ENCODE results near the gene GM2A.

Gene GM2A

DNA sequence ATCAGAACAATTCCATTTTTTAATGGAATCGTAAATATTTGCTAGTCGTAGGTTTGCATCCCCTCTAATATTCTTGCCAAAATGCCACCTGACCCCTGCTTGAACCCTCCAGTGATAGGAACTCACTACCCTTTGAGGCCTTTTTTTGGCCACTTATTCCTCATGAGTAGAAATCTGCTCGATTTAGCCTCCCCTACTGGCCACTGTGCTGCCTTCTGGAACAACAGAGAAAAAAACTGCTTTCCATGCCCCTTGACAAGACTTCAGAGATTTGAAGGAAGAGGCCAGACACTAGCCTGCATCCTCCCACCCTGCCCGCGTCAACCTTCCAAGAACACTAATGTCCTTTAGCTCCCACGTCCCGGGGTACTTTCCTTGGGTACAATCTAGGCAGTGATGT, 33.2 kb upstream of the GM2A start:
- Histone ChIP-seq H3K9ac (ENCODE audit: low read length) (no peak overlapping the region), H3K4me3 (ENCODE audit: low read length) (no peak overlapping the region), H3K9me3 (ENCODE audit: control insufficient read depth, low read length) (no peaks in the 10 kb centered on the region), H3K4me1 (ENCODE audit: control insufficient read depth, insufficient read depth, low read length) (peaks cover 42% of the 10 kb centered on the region), H3K27me3 (replicated peaks; ENCODE audit: control insufficient read depth, insufficient read depth, low read length) (no peaks in the 10 kb centered on the region), H3K36me3 (ENCODE audit: control insufficient read depth, insufficient read depth, low read length, severe bottlenecking) (peaks cover 5% of the 10 kb centered on the region)
- DNase-seq (ENCODE audit: low read depth): no peak

DNA sequence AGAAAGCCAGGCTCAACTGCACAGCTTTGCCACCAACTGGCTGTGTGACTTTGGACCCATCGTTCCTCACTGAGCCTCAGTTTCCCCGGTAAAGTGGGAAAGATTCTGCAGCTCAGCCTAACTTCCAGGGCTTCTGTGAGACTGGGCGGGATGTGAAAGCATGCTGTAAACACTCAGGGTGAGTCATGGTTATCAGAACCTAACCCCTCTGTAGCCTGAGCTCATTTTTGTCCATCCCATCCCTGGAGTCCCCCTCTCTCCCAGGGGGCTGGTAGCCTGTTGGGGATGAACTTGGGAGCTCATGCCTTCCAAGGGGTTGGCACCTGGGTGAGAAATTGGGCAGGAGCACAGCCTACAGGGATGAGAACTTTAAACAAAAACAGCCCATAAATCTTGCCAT, 31.4 kb upstream of the GM2A start:
- Histone ChIP-seq H3K27me3 (replicated peaks; ENCODE audit: control insufficient read depth, insufficient read depth, low read length) (no peaks in the 10 kb centered on the region), H3K36me3 (ENCODE audit: control insufficient read depth, insufficient read depth, low read length, severe bottlenecking) (no peaks in the 10 kb centered on the region), H3K9ac (ENCODE audit: low read length) (peak overlapping the region; percentile 93), H3K4me1 (ENCODE audit: control insufficient read depth, insufficient read depth, low read length) (peaks cover 31% of the 10 kb centered on the region), H3K4me3 (ENCODE audit: low read length) (peak overlapping the region; percentile 96), H3K9me3 (ENCODE audit: control insufficient read depth, low read length) (no peaks in the 10 kb centered on the region)
- peak; percentile 35 for DNase-seq (ENCODE audit: low read depth)

DNA sequence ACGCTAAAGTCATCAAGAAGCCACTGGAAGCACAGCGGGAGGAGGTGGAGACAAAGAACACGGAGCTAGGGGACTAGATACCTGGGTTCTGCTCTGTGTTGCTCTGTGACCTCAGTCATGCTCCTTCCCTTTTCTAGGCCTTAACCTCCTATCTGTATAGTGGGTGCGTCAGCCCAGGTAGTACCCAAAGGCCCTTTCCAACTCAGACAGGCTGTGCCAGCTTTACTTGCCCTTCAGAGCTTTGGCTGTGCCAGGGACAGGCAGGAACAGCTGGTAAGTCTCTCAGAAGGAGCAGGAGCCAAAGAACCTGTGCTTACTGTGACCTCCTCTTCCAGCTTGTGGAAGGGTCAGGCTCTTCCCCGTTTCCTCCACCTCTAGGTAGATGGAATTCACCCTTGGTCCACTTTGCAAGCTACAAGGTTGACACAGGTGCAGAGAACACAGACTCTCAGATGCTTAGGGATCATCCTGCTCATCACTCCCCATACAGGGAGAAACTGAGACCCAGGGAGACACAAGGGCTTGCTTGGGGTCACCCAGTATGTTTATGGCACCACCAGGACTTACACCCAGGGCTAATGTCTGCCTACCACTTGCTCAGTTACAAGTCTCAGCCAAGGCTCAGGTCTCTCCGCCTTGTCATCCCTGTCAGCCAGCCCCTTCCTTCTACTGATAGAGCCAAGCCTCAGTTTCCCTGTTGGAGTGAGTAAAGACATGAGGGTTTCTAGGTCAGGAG, 30.8 kb upstream of the GM2A start:
- Histone ChIP-seq H3K4me1 (ENCODE audit: control insufficient read depth, insufficient read depth, low read length) (peaks cover 31% of the 10 kb centered on the region), H3K9me3 (ENCODE audit: control insufficient read depth, low read length) (no peaks in the 10 kb centered on the region), H3K36me3 (ENCODE audit: control insufficient read depth, insufficient read depth, low read length, severe bottlenecking) (no peaks in the 10 kb centered on the region), H3K27me3 (replicated peaks; ENCODE audit: control insufficient read depth, insufficient read depth, low read length) (no peaks in the 10 kb centered on the region), H3K9ac (ENCODE audit: low read length) (peak overlapping the region; percentile 93), H3K4me3 (ENCODE audit: low read length) (peak overlapping the region; percentile 96)
- DNase-seq (ENCODE audit: low read depth): no peak

DNA sequence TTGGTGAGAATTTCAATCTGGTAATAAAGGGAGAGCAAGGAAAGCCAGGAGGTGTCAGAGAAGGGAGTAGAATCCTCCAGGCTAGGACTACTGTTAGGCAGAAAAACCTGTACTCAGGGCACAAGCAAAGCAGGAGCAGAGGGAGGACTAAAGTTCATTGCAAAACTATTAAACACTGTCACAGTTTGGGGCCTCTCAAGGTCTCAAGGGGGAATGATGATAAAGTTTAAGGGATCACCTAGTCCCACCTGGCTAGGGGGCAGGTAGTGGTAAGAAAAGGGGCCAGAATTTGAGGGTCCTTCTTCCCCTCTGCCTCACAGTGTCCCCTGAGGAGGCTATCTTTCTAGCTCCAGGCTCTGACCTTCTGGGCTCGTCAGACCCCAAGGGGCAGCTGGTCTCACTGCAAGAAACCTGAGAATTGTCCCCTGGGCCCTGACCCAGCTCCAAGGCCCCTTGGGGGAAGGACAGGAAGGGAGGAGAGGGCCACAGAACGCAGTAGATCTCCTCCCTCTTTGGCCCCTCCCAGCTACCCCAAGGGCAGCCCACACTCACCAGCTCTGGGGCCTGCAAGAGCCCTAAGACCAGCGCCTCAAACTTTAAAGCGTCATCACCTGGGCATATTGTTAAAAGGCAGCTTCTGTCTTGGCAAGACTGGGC, 30.1 kb upstream of the GM2A start:
- Histone ChIP-seq H3K4me1 (ENCODE audit: control insufficient read depth, insufficient read depth, low read length) (peaks cover 35% of the 10 kb centered on the region), H3K27me3 (replicated peaks; ENCODE audit: control insufficient read depth, insufficient read depth, low read length) (no peaks in the 10 kb centered on the region), H3K9me3 (ENCODE audit: control insufficient read depth, low read length) (no peaks in the 10 kb centered on the region), H3K4me3 (ENCODE audit: low read length) (peak overlapping the region; percentile 96), H3K9ac (ENCODE audit: low read length) (peak overlapping the region; percentile 93), H3K36me3 (ENCODE audit: control insufficient read depth, insufficient read depth, low read length, severe bottlenecking) (no peaks in the 10 kb centered on the region)
- no peak for DNase-seq (ENCODE audit: low read depth)

GRCh38 chr5:151223447-151224264, 29.3 kb upstream of the GM2A start, which contains the start of gene CCDC69:
Gene CCDC69, minus strand, starts transcription at chr5:151224092. Its CDS starts 122 bp downstream, at chr5:151223970.
- Histone ChIP-seq H3K27me3 (replicated peaks; ENCODE audit: control insufficient read depth, insufficient read depth, low read length) (no peaks in the 10 kb centered on the region), H3K36me3 (ENCODE audit: control insufficient read depth, insufficient read depth, low read length, severe bottlenecking) (no peaks in the 10 kb centered on the region), H3K4me3 (ENCODE audit: low read length) (peak within 1 kb of the TSS; percentile 96), H3K9ac (ENCODE audit: low read length) (peak within 1 kb of the TSS; percentile 93), H3K9me3 (ENCODE audit: control insufficient read depth, low read length) (no peaks in the 10 kb centered on the region), H3K4me1 (ENCODE audit: control insufficient read depth, insufficient read depth, low read length) (peaks cover 35% of the 10 kb centered on the region)
- DNase-seq (ENCODE audit: low read depth): peak; percentile 84

GRCh38 chr5:151224372-151224771, 28.6 kb upstream of the GM2A start:
- H3K4me3 ChIP-seq (ENCODE audit: low read length): peak overlapping the region; percentile 96
- no peaks in the 10 kb centered on the region for H3K36me3 ChIP-seq (ENCODE audit: control insufficient read depth, insufficient read depth, low read length, severe bottlenecking)
- H3K9ac ChIP-seq (ENCODE audit: low read length): peak overlapping the region; percentile 93
- H3K9me3 ChIP-seq (ENCODE audit: control insufficient read depth, low read length): no peaks in the 10 kb centered on the region
- H3K4me1 ChIP-seq (ENCODE audit: control insufficient read depth, insufficient read depth, low read length): peaks cover 35% of the 10 kb centered on the region
- DNase-seq (ENCODE audit: low read depth): no peak
- no peaks in the 10 kb centered on the region for H3K27me3 ChIP-seq (replicated peaks; ENCODE audit: control insufficient read depth, insufficient read depth, low read length)

DNA sequence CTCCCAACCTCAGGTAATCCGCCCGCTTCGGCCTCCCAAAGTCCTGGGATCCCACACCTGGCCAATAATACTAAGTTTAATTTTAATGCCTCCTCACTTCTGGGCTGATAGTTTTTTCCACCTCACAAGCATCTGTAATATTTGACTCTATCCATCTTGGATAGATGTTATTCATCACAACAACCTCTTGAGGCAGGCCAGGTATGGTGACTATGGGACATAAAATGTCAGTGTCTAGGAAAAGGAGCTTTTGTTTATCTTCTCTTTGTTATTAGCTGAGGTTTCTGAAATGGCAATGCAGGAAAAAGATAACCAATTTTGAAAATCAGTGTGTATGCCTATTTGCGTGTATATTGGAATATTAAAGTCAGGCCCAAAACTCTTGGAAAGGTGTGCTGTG, 27.9 kb upstream of the GM2A start:
- Histone ChIP-seq H3K4me1 (ENCODE audit: control insufficient read depth, insufficient read depth, low read length) (peaks cover 35% of the 10 kb centered on the region), H3K4me3 (ENCODE audit: low read length) (no peak overlapping the region), H3K9ac (ENCODE audit: low read length) (no peak overlapping the region), H3K27me3 (replicated peaks; ENCODE audit: control insufficient read depth, insufficient read depth, low read length) (no peaks in the 10 kb centered on the region), H3K36me3 (ENCODE audit: control insufficient read depth, insufficient read depth, low read length, severe bottlenecking) (no peaks in the 10 kb centered on the region), H3K9me3 (ENCODE audit: control insufficient read depth, low read length) (no peaks in the 10 kb centered on the region)
- no peak for DNase-seq (ENCODE audit: low read depth)

DNA sequence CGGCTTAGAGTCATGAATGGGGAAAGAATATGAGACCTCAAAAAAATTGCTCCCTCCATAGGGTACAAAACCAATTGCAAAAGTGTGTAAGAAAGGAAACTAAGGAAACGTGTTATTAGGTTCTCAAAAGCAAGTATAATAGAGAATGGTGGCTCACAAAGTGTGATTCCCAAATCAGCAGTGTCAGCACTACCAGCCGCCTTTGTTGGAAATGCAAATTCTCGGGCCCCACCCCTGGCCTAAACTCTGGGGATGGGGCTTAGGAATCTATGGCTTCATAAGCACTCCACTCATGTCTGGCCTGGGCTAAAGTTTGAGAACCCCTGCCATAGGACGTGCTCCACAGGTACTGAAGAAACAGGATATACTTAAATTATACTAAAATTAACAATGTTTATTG, 27.5 kb upstream of the GM2A start:
- DNase-seq (ENCODE audit: low read depth): no peak
- H3K9me3 ChIP-seq (ENCODE audit: control insufficient read depth, low read length): no peaks in the 10 kb centered on the region

DNA sequence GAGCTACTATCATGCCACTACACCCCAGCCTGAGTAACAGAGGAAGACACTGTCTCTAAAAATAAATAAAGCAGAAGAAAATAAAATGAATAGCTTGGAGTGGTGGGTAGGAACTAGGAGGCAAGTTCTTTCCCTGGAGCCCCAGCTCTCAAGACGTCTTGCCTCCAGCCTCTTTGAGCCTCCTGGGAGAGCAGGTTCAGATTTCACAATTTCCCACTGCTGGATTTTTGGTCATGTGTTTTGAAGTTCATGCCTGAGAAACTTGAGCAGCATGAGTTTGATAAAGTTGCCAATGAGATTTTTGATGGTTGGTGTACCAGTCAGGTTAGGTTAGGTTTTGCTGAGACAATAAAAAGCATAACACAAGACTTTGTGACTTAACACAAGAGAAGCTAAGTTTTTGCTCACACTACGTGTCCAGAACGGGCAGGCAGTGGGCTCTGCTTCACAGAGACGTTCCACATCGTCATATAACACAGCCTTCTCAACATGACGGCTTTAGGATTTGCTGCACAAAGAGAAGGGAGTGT, 25.0 kb upstream of the GM2A start:
- H3K4me3 ChIP-seq (ENCODE audit: low read length): no peak overlapping the region
- no peak overlapping the region for H3K9ac ChIP-seq (ENCODE audit: low read length)
- no peaks in the 10 kb centered on the region for H3K9me3 ChIP-seq (ENCODE audit: control insufficient read depth, low read length)
- DNase-seq (ENCODE audit: low read depth): peak; percentile 39
- H3K36me3 ChIP-seq (ENCODE audit: control insufficient read depth, insufficient read depth, low read length, severe bottlenecking): no peaks in the 10 kb centered on the region
- H3K4me1 ChIP-seq (ENCODE audit: control insufficient read depth, insufficient read depth, low read length): peaks cover 24% of the 10 kb centered on the region
- H3K27me3 ChIP-seq (replicated peaks; ENCODE audit: control insufficient read depth, insufficient read depth, low read length): no peaks in the 10 kb centered on the region

More for the DNA sequence above, 27.5 kb upstream of the GM2A start:
- no peak overlapping the region for H3K4me3 ChIP-seq (ENCODE audit: low read length)
- H3K9ac ChIP-seq (ENCODE audit: low read length): no peak overlapping the region
- H3K27me3 ChIP-seq (replicated peaks; ENCODE audit: control insufficient read depth, insufficient read depth, low read length): no peaks in the 10 kb centered on the region
- H3K4me1 ChIP-seq (ENCODE audit: control insufficient read depth, insufficient read depth, low read length): peaks cover 39% of the 10 kb centered on the region
- H3K36me3 ChIP-seq (ENCODE audit: control insufficient read depth, insufficient read depth, low read length, severe bottlenecking): no peaks in the 10 kb centered on the region

DNA sequence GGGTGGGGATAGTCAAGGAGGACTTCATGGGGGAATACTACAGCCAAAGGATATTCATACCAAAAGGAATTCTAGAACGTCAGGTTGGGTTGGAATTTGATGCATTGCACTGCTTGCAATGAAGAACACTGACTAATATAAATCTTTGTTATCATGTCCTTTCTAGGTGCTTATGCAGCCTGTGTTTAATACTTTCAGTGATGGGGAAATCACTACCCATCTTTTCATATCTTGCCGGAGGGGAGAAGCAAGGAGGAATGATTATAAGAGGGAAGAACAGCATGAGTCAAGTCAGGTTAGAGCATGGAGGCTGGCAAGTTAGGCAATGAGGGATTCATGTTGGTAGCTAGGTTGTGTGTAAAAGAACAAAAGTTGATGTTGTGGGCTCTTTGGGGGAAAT, 24.0 kb upstream of the GM2A start:
- no peaks in the 10 kb centered on the region for H3K36me3 ChIP-seq (ENCODE audit: control insufficient read depth, insufficient read depth, low read length, severe bottlenecking)
- H3K27me3 ChIP-seq (replicated peaks; ENCODE audit: control insufficient read depth, insufficient read depth, low read length): no peaks in the 10 kb centered on the region
- H3K9ac ChIP-seq (ENCODE audit: low read length): no peak overlapping the region
- H3K4me1 ChIP-seq (ENCODE audit: control insufficient read depth, insufficient read depth, low read length): peaks cover 19% of the 10 kb centered on the region
- DNase-seq (ENCODE audit: low read depth): no peak
- H3K4me3 ChIP-seq (ENCODE audit: low read length): no peak overlapping the region
- H3K9me3 ChIP-seq (ENCODE audit: control insufficient read depth, low read length): no peaks in the 10 kb centered on the region

All from adipocyte (in vitro differentiated cells).